MCF 10A (cell line): ENCODE measurements around the gene SREK1. TPM values are rescaled to one million over a fixed set of nuclear protein-coding genes. Genes with fewer than 3 reads are reported as not detected.

Source experiments
- BruUV-seq: library from RNA; stranded (reverse); fragments of 400-500 nt; replicated peaks from 2 replicates; lab custom pipeline; 2021; lab: Mats Ljungman, UMichigan
- CTCF ChIA-PET: fragments of 300-600 bp; sonication (Branson Sonifier 250); formaldehyde crosslinking; extraction: SDS; loops from one replicate; lab custom pipeline; 2021; ENCODE audit warnings: antibody characterized with exemption, inconsistent platforms; lab: Yijun Ruan, JAX
- POLR2A ChIA-PET: fragments of 300-600, 350-650 bp; sonication (Branson Sonifier 250); formaldehyde crosslinking; extraction: SDS; loops from one replicate; lab custom pipeline; 2020; ENCODE audit warnings: antibody characterized with exemption, inconsistent platforms; lab: Yijun Ruan, JAX
- DNase-seq: peaks from one replicate; pipeline ENCODE4 v3.0.0-alpha.2; 2018; ENCODE audit not compliant: unreplicated experiment
- H3K27ac Mint-ChIP-seq: one replicate; pipeline ENCODE4 v1.8.0; 2022; ENCODE audit warnings: mild to moderate bottlenecking, low read depth, mixed read lengths; ENCODE audit not compliant: unreplicated experiment
- H3K27me3 Mint-ChIP-seq: one replicate; pipeline ENCODE4 v1.8.0; 2022; ENCODE audit warnings: mixed read lengths; ENCODE audit not compliant: insufficient read depth, unreplicated experiment
- H3K36me3 Mint-ChIP-seq: one replicate; pipeline ENCODE4 v1.8.0; 2022; ENCODE audit warnings: mild to moderate bottlenecking, moderate library complexity, mixed read lengths; ENCODE audit not compliant: insufficient read depth, unreplicated experiment
- H3K4me1 Mint-ChIP-seq: one replicate; pipeline ENCODE4 v1.8.0; 2022; ENCODE audit warnings: mixed read lengths; ENCODE audit not compliant: insufficient read depth, unreplicated experiment
- H3K4me3 Mint-ChIP-seq: one replicate; pipeline ENCODE4 v1.8.0; 2022; ENCODE audit warnings: mild to moderate bottlenecking, moderate library complexity, mixed read lengths; ENCODE audit not compliant: unreplicated experiment
- H3K9me3 Mint-ChIP-seq: one replicate; pipeline ENCODE4 v1.8.0; 2022; ENCODE audit warnings: mixed read lengths; ENCODE audit not compliant: unreplicated experiment
- CTCF ChIP-seq: fragments of 200-600 bp; IDR thresholded peaks from one replicate; pipeline ENCODE4 v1.8.0; 2022; ENCODE audit warnings: antibody characterized with exemption, mild to moderate bottlenecking; ENCODE audit not compliant: unreplicated experiment
- intact Hi-C: fragments of 100-400 bp; cut with micrococcal nuclease; formaldehyde crosslinking; loops from 2 replicates; pipeline ENCODE4 v1.14.1; 2022
- total RNA-seq: library from RNA; stranded (reverse); gene quantifications from 2 replicates; pipeline ENCODE4 v1.2.3, GENCODE V29; 2022

The SREK1 gene
- total RNA-seq, 1 experiment from 2014 or later, result 102 TPM

GRCh38 chr5:66231508-66231907, 87.4 kb downstream of the SREK1 start:
- no TSS peak for BruUV-seq
- Mint-ChIP-seq H3K4me1 (no peaks in the 10 kb centered on the region), H3K27me3 (peaks cover 7% of the 10 kb centered on the region), H3K9me3 (no peaks in the 10 kb centered on the region), H3K4me3 (no peak overlapping the region), H3K36me3 (no peaks in the 10 kb centered on the region), H3K27ac (no peak overlapping the region)
- DNase-seq, result no peak
- intact Hi-C loops, result no loop called here
- POLR2A ChIA-PET, result no interaction called here
- TF ChIP-seq CTCF, result no peak
- CTCF ChIA-PET, result interaction anchor here (0.6 kb wide), 1 partner anchor 9 kb away, joined by 3 read pairs; no protein-coding TSS in a partner anchor

- DNase-seq, result no peak
- ChIA-PET CTCF (interaction anchor here (0.6 to 1.4 kb wide), 3 partner anchors 8 to 105 kb away, joined by 3 to 4 read pairs (median 3); no protein-coding TSS in a partner anchor), POLR2A (interaction anchor here (0.7 kb wide), 1 partner anchor 79 kb away, joined by 3 read pairs; no protein-coding TSS in a partner anchor)
- TF ChIP-seq CTCF, result no peak
- Mint-ChIP-seq H3K27me3 (peaks cover 14% of the 10 kb centered on the region), H3K36me3 (no peaks in the 10 kb centered on the region), H3K9me3 (no peaks in the 10 kb centered on the region), H3K4me1 (no peaks in the 10 kb centered on the region), H3K4me3 (no peak overlapping the region), H3K27ac (no peak overlapping the region)
- no TSS peak for BruUV-seq
- intact Hi-C loops, result no loop called here
Measured at GRCh38 chr5:66232275-66232674, 88.2 kb downstream of the SREK1 start.

DNA sequence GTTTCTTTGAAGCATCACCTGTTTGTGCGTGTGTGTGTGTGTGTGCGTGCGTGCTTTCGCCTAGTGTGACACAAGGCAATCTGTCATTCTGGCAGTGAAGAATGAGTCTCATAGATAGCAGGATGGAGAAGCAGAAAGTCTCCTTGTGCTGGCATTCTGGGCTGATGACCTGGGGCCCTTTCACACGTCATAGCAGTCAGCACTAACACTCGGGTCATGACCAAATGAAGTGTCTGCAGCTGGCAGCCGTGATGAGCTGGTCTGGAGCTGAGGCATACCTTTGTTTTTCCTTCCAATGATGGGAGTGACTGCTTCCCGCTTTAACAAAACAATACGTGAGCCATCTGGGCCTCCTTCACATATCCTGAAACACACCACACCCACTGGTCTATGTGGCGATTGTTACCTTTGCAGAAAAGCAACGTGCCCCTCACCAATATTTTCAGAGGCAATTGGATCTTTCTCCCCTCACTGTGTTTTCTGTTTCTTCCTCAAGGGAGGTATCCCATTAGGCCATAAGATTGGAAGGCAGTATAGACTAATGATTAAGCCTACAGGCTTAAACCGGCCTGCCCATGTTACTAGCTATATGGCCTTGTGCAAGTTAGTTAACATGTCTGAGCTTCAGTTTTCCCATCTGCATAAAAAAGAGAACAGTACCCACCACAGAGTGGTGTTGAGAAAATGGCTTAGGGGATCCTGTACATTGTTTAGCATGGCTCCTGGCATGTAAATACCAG, 88.8 kb downstream of the SREK1 start:
- no peaks in the 10 kb centered on the region for H3K9me3 Mint-ChIP-seq

More for the DNA sequence above, 88.8 kb downstream of the SREK1 start:
- ChIA-PET CTCF (interaction anchor here (0.6 to 1.4 kb wide), 5 partner anchors 52 to 104 kb away, joined by 3 to 4 read pairs (median 3); no protein-coding TSS in a partner anchor), POLR2A (no interaction called here)
- intact Hi-C loops, result no loop called here
- TF ChIP-seq CTCF, result no peak
- H3K27ac Mint-ChIP-seq, result no peak overlapping the region
- H3K36me3 Mint-ChIP-seq, result no peaks in the 10 kb centered on the region
- H3K27me3 Mint-ChIP-seq, result peaks cover 16% of the 10 kb centered on the region
- no TSS peak for BruUV-seq
- no peak for DNase-seq
- H3K4me1 Mint-ChIP-seq, result no peaks in the 10 kb centered on the region
- H3K4me3 Mint-ChIP-seq, result no peak overlapping the region

Other genes with a start within 250 kb of the SREK1 start
- 69.2 and 71.3 TPM in 2 replicates for gene ERBIN, start 217.7 kb upstream of the SREK1 start, total RNA-seq